Ovary (tissue), 9 donors: ENCODE results near the gene CACNA2D3. TPM values are rescaled to one million over a fixed set of nuclear protein-coding genes. Genes with fewer than 3 reads are reported as not detected.

Experiments used
- DNase-seq, 5 donors: peaks; one replicate each; pipeline ENCODE4 v3.0.0-alpha.2; 2019 to 2020
- H3K27ac ChIP-seq, 2 donors: fragments of 200-600 bp; one replicate each; pipeline versions ENCODE4 v1.5.1 to v1.8.0; 2019 to 2022
- H3K27me3 ChIP-seq: fragments of 200-600 bp; one replicate; pipeline ENCODE4 v1.8.0; 2022
- H3K36me3 ChIP-seq: fragments of 200-600 bp; sonication (generic); one replicate; pipeline ENCODE4 v1.5.1; 2019
- H3K4me1 ChIP-seq: one replicate; pipeline ENCODE4 v1.8.1; 2013; ENCODE audit warnings: mild to moderate bottlenecking, moderate library complexity; ENCODE audit not compliant: insufficient read depth
- H3K4me3 ChIP-seq: fragments of 200-600 bp; sonication (generic); one replicate; pipeline ENCODE4 v1.5.1; 2017
- H3K9me3 ChIP-seq, 2 donors: fragments of 200-600 bp in 1 of 2; sonication (generic) in 1 of 2; one replicate each; pipeline versions ENCODE4 v1.5.1 to v1.8.1; 2013 to 2019; ENCODE audit warnings: mild to moderate bottlenecking in 1 of 2, moderate library complexity in 1 of 2
- CTCF ChIP-seq, 3 donors: fragments of 450-650 bp in 2 of 3; fragments of 200-600 bp in 1 of 3; IDR thresholded peaks; one replicate each; pipeline versions ENCODE4 v1.5.1 to v1.8.0; 2016 to 2022; ENCODE audit warnings: antibody characterized with exemption in 3 of 3, mild to moderate bottlenecking in 1 of 3
- EP300 ChIP-seq: sonication (generic); formaldehyde crosslinking; IDR thresholded peaks from one replicate; pipeline ENCODE4 v1.6.1; 2017; ENCODE audit warnings: antibody characterized with exemption
- POLR2A ChIP-seq: fragments of 450-650 bp; IDR thresholded peaks from one replicate; pipeline ENCODE4 v1.6.1; 2017; ENCODE audit warnings: antibody characterized with exemption, mild to moderate bottlenecking, moderate library complexity
- WGBS, 3 donors: extraction: QIAGEN DNeasy Blood & Tissue Kit in 1 of 3; methylation state at CpG; one replicate each; pipeline versions ENCODE4 v1.1.5 to v1.1.7; 2013 to 2017; 5-methylcytosine and 5-hydroxymethylcytosine counted together
- intact Hi-C, 4 donors: fragments of 100-400 bp; cut with DNase I; formaldehyde crosslinking; loops; one replicate each; pipeline versions ENCODE4 v1.11.0 to v1.15.1; 2022 to 2023
- polyA plus RNA-seq, 2 donors: library from polyadenylated mRNA; stranded (reverse); fragments of 200-250 nt in 1 of 2; fragments of 350-450 nt in 1 of 2; fragmentation: Illumina TruSeq in 1 of 2; extraction: RNeasy Lipid Tissue Mini Kit (QIAGEN cat#74804) in 1 of 2; gene quantifications; one replicate each; pipeline ENCODE4 v1.2.3, GENCODE V29; 2013 to 2014
- total RNA-seq, 7 donors: library from RNA; depleted of rRNA in 2 of 7; stranded (reverse); fragments of >200 nt in 2 of 7; fragmentation: NEBNext Ultra II Directional in 3 of 7; extraction: Animal tissue kit (Norgen Biotek cat#: 25700) in 3 of 7; gene quantifications; one replicate each; pipeline versions ENCODE4 v1.1.0 to v1.2.4, GENCODE V29; 2016 to 2023
- donor health status: DM: no; HTN: no; CAD: no; lungs with moderate emphysema.
- donor health status: DM: no; HTN: no; CAD: no.
- donor health status: Bipolar disorder and iron deficiency.
- donor health status: DM: yes; HTN: yes; CAD: no.
- donor health status: DM: no; HTN: no; CAD: no.
- donor health status: DM: yes; HTN: yes; CAD: no.

Gene CACNA2D3
- total and polyA plus RNA-seq, 9 donors = 2.0 to 10.1 (median 4.7) TPM

DNA sequence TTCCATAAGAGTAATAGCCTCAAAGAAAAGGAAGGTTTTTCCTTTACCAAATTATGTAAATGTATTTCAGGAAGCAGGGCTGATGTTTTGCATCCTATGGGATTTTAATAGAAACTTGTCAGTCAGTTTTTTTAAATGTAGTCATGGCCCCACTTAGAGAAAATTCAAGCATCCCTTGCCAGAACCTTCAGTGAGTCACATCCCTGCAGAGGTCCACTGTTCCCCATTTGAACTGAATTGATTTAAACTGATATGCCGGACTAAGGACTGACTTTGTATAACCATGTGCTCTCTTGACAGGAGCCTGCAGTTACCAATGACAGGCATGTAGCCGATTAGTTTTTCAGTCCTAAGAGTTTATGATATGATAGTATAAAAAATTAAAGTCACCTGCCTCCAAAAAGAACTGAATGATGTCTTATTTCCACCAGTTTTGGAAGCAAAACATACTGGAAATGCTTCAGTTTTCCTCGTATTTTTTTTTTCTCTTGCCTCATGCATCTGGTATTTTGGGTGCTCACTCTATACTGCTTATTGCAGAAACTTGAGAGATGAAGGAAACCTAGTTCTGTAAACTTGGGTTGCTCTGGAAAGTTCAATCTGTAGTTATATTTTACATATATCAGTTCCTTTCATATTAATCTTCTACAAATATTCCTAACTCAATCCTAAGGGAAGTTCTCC, 774.8 kb downstream of the CACNA2D3 start:
- no peak for TF ChIP-seq POLR2A
- TF ChIP-seq EP300 = no peak
- TF ChIP-seq CTCF (IDR thresholded peaks at IDR 0.05) = no peak
- H3K9me3 ChIP-seq = no peaks in the 10 kb centered on the region
- intact Hi-C loops = no loop called here
- H3K4me3 ChIP-seq = no peak overlapping the region
- WGBS, 3 donors = 85 to 87% (median 86%) methylated on average over 3 of the region's 3 CpGs
- no peak overlapping the region for H3K27ac ChIP-seq
- H3K36me3 ChIP-seq = no peaks in the 10 kb centered on the region
- no peaks in the 10 kb centered on the region for H3K4me1 ChIP-seq
- no peaks in the 10 kb centered on the region for H3K27me3 ChIP-seq
- no peak for DNase-seq

GRCh38 chr3:54899273-54899672, 776.9 kb downstream of the CACNA2D3 start:
- TF ChIP-seq EP300 (no peak), POLR2A (no peak), CTCF (IDR thresholded peaks at IDR 0.05) (no peak)
- Histone ChIP-seq H3K9me3 (no peaks in the 10 kb centered on the region), H3K4me3 (no peak overlapping the region), H3K4me1 (peaks cover 2% of the 10 kb centered on the region), H3K27ac (no peak overlapping the region), H3K27me3 (no peaks in the 10 kb centered on the region), H3K36me3 (no peaks in the 10 kb centered on the region)
- intact Hi-C loops = no loop called here
- DNase-seq = no peak
- 83 to 87% (median 84%) methylated on average over 6 of the region's 6 CpGs for WGBS, 3 donors

DNA sequence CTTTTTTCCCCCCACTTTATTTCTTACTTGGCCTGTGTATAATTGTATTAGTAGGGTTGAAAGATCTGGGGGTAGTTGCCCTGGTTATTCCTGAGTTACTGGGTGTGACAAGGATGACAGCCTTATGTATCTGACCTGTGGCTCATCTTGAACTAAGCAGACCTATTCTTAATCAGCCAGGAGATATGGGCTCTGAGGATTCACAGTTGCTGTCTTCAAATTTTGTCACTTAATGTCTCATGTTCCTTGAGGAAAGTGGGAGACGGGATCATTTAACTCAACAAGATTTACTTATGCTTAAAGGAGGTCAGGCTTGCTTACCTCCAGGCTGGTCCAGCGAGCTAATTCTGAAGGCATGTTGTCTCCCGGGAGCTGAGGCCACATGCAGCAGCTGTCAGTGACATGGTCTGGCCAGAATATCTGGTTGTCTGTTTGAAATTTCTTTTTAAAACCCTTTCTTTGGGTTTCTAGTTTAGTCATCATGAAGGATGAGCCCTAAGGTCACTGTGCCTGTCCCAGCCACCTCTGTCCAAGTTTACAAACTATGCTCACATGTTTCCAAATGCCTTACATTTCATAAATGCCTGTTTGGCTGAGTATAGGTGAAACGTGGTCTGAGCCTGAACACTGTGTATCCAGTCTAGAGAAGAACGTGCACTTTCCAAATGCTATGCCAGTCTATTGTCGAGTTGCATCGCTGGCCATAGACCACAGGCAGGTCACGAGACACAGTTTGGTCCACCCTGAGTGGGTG, 778.7 kb downstream of the CACNA2D3 start:
- intact Hi-C loops = no loop called here
- TF ChIP-seq CTCF (IDR thresholded peaks at IDR 0.05) (no peak), POLR2A (no peak), EP300 (no peak)
- peaks cover 2% of the 10 kb centered on the region for H3K4me1 ChIP-seq
- WGBS, 3 donors = 50 to 57% (median 54%) methylated on average over 8 of the region's 8 CpGs
- no peaks in the 10 kb centered on the region for H3K9me3 ChIP-seq
- H3K36me3 ChIP-seq = no peaks in the 10 kb centered on the region
- H3K27me3 ChIP-seq = no peaks in the 10 kb centered on the region
- H3K27ac ChIP-seq = no peak overlapping the region
- no peak for DNase-seq
- H3K4me3 ChIP-seq = no peak overlapping the region

DNA sequence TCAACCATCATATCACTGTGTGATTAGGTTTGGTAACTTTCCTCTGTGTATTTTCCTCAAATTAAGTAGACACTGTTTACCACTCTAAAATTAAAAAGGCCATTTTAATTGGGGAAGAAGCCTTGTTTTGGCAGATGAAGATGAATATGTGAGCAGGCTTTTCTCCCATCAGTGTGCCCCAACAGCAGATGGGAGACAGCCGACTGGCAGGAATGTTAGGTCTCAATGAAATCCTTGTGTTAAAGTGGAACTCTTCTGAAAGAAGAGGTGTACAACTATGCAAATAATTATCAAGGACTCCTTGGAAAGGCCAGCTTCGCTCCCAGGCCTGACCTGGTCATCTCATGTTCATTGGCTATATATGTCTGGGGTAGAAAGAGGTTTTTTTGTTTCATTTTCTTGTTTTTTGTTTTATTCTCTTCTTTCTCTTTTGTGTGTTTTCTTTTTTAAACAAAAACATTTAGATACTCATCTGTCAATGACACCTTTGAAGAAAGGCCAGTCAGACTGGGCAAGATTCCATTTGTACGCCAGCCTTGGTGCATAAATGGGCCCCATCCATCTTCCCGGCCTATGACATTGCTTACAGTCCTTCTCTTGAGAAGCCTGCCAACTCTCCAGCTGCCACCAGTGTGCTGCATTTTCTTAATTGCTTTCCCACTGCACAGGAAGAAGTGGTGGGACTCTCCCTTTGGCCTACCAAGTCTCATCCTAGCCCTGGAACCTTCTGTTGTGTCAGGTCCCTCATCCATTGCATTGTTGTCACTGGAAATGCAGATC, 779.7 kb downstream of the CACNA2D3 start:
- no peak for TF ChIP-seq POLR2A
- TF ChIP-seq CTCF (IDR thresholded peaks at IDR 0.05) = no peak
- TF ChIP-seq EP300 = no peak
- no peak for DNase-seq
- H3K36me3 ChIP-seq = no peaks in the 10 kb centered on the region
- H3K4me1 ChIP-seq = peaks cover 2% of the 10 kb centered on the region
- intact Hi-C loops = no loop called here
- no peaks in the 10 kb centered on the region for H3K27me3 ChIP-seq
- 74 to 88% (median 84%) methylated on average over 4 of the region's 4 CpGs for WGBS, 3 donors
- H3K4me3 ChIP-seq = no peak overlapping the region
- no peak overlapping the region for H3K27ac ChIP-seq
- H3K9me3 ChIP-seq = no peaks in the 10 kb centered on the region
